Caco-2 (cell line): ENCODE results near the gene ATF6. TPM values are rescaled to one million over a fixed set of nuclear protein-coding genes. Genes with fewer than 3 reads are reported as not detected.

Source experiments
- BruUV-seq: library from RNA; stranded (reverse); fragments of 400-500 nt; replicated peaks from 2 replicates; lab custom pipeline; 2021; lab: Mats Ljungman, UMichigan
- CTCF ChIA-PET: fragments of 300-600 bp; sonication (Branson Sonifier 250); formaldehyde crosslinking; loops from one replicate; lab custom pipeline; 2022; ENCODE audit warnings: antibody characterized with exemption; lab: Charles Lee
- POLR2A ChIA-PET: fragments of 300-600 bp; sonication (Branson Sonifier 250); formaldehyde crosslinking; loops from one replicate; lab custom pipeline; 2022; ENCODE audit warnings: antibody characterized with exemption; lab: Charles Lee
- DNase-seq, 2 experiments: peaks; one replicate each; pipeline versions ENCODE4 v3.0.0 to v3.0.0-alpha.2; 2020 to 2022
- H3K27me3 ChIP-seq: replicated peaks from 2 replicates; pipeline ENCODE4 v1.6.0; 2011; ENCODE audit warnings: low read length; ENCODE audit not compliant: control insufficient read depth, insufficient read depth
- H3K36me3 ChIP-seq: 2 replicates; pipeline ENCODE4 v1.5.1; 2011; ENCODE audit warnings: low read length; ENCODE audit not compliant: control insufficient read depth, insufficient read depth
- H3K4me1 ChIP-seq: fragments of 250-450 bp; sonication (Bioruptor Pico); 2 replicates; pipeline ENCODE4 v1.5.1; 2020; ENCODE audit warnings: mild to moderate bottlenecking
- H3K4me3 ChIP-seq: 2 replicates; pipeline ENCODE4 v1.5.1; 2011; ENCODE audit warnings: low read depth, mild to moderate bottlenecking, control low read depth, low read length
- H3K9me3 ChIP-seq: fragments of 250-450 bp; sonication (Bioruptor Pico); 2 replicates; pipeline ENCODE4 v1.5.1; 2020; ENCODE audit warnings: mild to moderate bottlenecking, moderate library complexity
- H3K27ac Mint-ChIP-seq: one replicate; pipeline ENCODE4 v1.8.0; 2022; ENCODE audit warnings: mixed read lengths; ENCODE audit not compliant: unreplicated experiment
- H3K27me3 Mint-ChIP-seq: one replicate; pipeline ENCODE4 v1.8.0; 2022; ENCODE audit warnings: mixed read lengths; ENCODE audit not compliant: insufficient read depth, unreplicated experiment
- H3K36me3 Mint-ChIP-seq: one replicate; pipeline ENCODE4 v1.8.0; 2022; ENCODE audit warnings: mild to moderate bottlenecking, mixed read lengths; ENCODE audit not compliant: insufficient read depth, unreplicated experiment
- H3K4me1 Mint-ChIP-seq: one replicate; pipeline ENCODE4 v1.8.0; 2022; ENCODE audit warnings: low read depth, mixed read lengths; ENCODE audit not compliant: unreplicated experiment
- H3K4me3 Mint-ChIP-seq: one replicate; pipeline ENCODE4 v1.8.0; 2022; ENCODE audit warnings: mild to moderate bottlenecking, moderate library complexity, mixed read lengths; ENCODE audit not compliant: unreplicated experiment
- H3K9me3 Mint-ChIP-seq: one replicate; pipeline ENCODE4 v1.8.0; 2022; ENCODE audit warnings: mixed read lengths; ENCODE audit not compliant: unreplicated experiment
- CTCF ChIP-seq, 2 experiments: fragments of 200-600 bp in 1 of 2; IDR thresholded peaks; 1 replicate in 1 of 2; 2 replicates in 1 of 2; pipeline versions ENCODE4 v1.5.1 to v1.8.0; 2011 to 2022; ENCODE audit warnings: antibody characterized with exemption in 1 of 2, control low read depth in 1 of 2, inconsistent platforms in 1 of 2, low read depth in 1 of 2, low read length in 1 of 2, mild to moderate bottlenecking in 1 of 2, moderate library complexity in 1 of 2; ENCODE audit not compliant: insufficient read depth in 1 of 2, severe bottlenecking in 1 of 2, unreplicated experiment in 1 of 2
- intact Hi-C: fragments of 100-400 bp; cut with micrococcal nuclease; formaldehyde crosslinking; loops from one replicate; pipeline ENCODE4 v1.10.0; 2022; ENCODE audit not compliant: unreplicated experiment
- total RNA-seq: library from RNA; stranded (reverse); gene quantifications from 2 replicates; pipeline ENCODE4 v1.2.3, GENCODE V29; 2022

ATF6 gene
- total RNA-seq, 1 experiment from 2014 or later = 16.4 TPM

- no peak overlapping the region for H3K4me3 ChIP-seq
- Mint-ChIP-seq H3K9me3 (no peaks in the 10 kb centered on the region), H3K27ac (no peak overlapping the region), H3K27me3 (no peaks in the 10 kb centered on the region), H3K36me3 (peaks cover 5% of the 10 kb centered on the region), H3K4me1 (no peaks in the 10 kb centered on the region), H3K4me3 (no peak overlapping the region)
- CTCF ChIA-PET = interaction anchor here (0.6 kb wide), 1 partner anchor 179 kb away, joined by 6 read pairs; no protein-coding TSS in a partner anchor
- H3K4me1 ChIP-seq = no peaks in the 10 kb centered on the region
- no TSS peak for BruUV-seq
- no peak for DNase-seq
- H3K9me3 ChIP-seq = no peaks in the 10 kb centered on the region
- intact Hi-C loops = no loop called here
- H3K36me3 ChIP-seq = no peaks in the 10 kb centered on the region
- no peak for TF ChIP-seq CTCF (IDR thresholded peaks at IDR 0.05; ENCODE audit: insufficient read depth in 1 of 2, low read depth in 1 of 2, low read length in 1 of 2, severe bottlenecking in 1 of 2, unreplicated experiment in 1 of 2)
- POLR2A ChIA-PET = no interaction called here
- H3K27me3 ChIP-seq = no peaks in the 10 kb centered on the region
Measured at GRCh38 chr1:161962091-161962887, 196.2 kb downstream of the ATF6 start.

- no peak for TF ChIP-seq CTCF (IDR thresholded peaks at IDR 0.05; ENCODE audit: insufficient read depth in 1 of 2, low read depth in 1 of 2, low read length in 1 of 2, severe bottlenecking in 1 of 2, unreplicated experiment in 1 of 2)
- POLR2A ChIA-PET = no interaction called here
- H3K4me3 Mint-ChIP-seq = no peak overlapping the region
Measured at GRCh38 chr1:161966067-161966466, 199.9 kb downstream of the ATF6 start.

GRCh38 chr1:161970036-161970435 lies 203.9 kb downstream of the ATF6 start:
- Mint-ChIP-seq H3K4me3 (no peak overlapping the region), H3K27me3 (no peaks in the 10 kb centered on the region), H3K36me3 (no peaks in the 10 kb centered on the region), H3K9me3 (no peaks in the 10 kb centered on the region), H3K27ac (no peak overlapping the region), H3K4me1 (no peaks in the 10 kb centered on the region)
- Histone ChIP-seq H3K36me3 (no peaks in the 10 kb centered on the region), H3K4me3 (no peak overlapping the region), H3K9me3 (no peaks in the 10 kb centered on the region), H3K27me3 (no peaks in the 10 kb centered on the region), H3K4me1 (no peaks in the 10 kb centered on the region)
- intact Hi-C loops = no loop called here
- DNase-seq = no peak
- no TSS peak for BruUV-seq
- CTCF ChIA-PET = no interaction called here
- POLR2A ChIA-PET = no interaction called here
- TF ChIP-seq CTCF (IDR thresholded peaks at IDR 0.05; ENCODE audit: insufficient read depth in 1 of 2, low read depth in 1 of 2, low read length in 1 of 2, severe bottlenecking in 1 of 2, unreplicated experiment in 1 of 2) = no peak

More at GRCh38 chr1:161966067-161966466, 199.9 kb downstream of the ATF6 start:
- no peak for DNase-seq
- BruUV-seq = no TSS peak
- CTCF ChIA-PET = no interaction called here
- Histone ChIP-seq H3K9me3 (no peaks in the 10 kb centered on the region), H3K36me3 (no peaks in the 10 kb centered on the region), H3K4me3 (no peak overlapping the region), H3K4me1 (no peaks in the 10 kb centered on the region), H3K27me3 (no peaks in the 10 kb centered on the region)
- Mint-ChIP-seq H3K27ac (no peak overlapping the region), H3K4me1 (no peaks in the 10 kb centered on the region), H3K27me3 (no peaks in the 10 kb centered on the region), H3K36me3 (no peaks in the 10 kb centered on the region), H3K9me3 (no peaks in the 10 kb centered on the region)
- intact Hi-C loops = no loop called here
